Jurkat, Clone E6-1 (cell line): ENCODE measurements around the gene FAM227B. TPM values are rescaled to one million over a fixed set of nuclear protein-coding genes. Genes with fewer than 3 reads are reported as not detected.
A peak's percentile ranks its signal among the peaks of the same experiment; 100 is the strongest.
"Not testable (repeated sequence)": the region's sequence is repeated elsewhere in the genome, so short reads cannot be mapped to it uniquely, and the experiment has no call there.

Source experiments
- DNase-seq: peaks from one replicate; pipeline ENCODE4 v3.0.0-alpha.2; 2011; ENCODE audit warnings: low read depth, low spot score
- H3K4me3 ChIP-seq: 2 replicates; pipeline ENCODE4 v1.5.1; 2011; ENCODE audit warnings: mild to moderate bottlenecking, low read length, control low read depth, moderate library complexity
- polyA plus RNA-seq: library from polyadenylated mRNA; unstranded; fragments of >200 nt; gene quantifications from one replicate; pipeline ENCODE4 v1.2.1, GENCODE V29; 2012; ENCODE audit warnings: missing spikeins; ENCODE audit not compliant: insufficient read length, insufficient read depth

Gene FAM227B, protein sequence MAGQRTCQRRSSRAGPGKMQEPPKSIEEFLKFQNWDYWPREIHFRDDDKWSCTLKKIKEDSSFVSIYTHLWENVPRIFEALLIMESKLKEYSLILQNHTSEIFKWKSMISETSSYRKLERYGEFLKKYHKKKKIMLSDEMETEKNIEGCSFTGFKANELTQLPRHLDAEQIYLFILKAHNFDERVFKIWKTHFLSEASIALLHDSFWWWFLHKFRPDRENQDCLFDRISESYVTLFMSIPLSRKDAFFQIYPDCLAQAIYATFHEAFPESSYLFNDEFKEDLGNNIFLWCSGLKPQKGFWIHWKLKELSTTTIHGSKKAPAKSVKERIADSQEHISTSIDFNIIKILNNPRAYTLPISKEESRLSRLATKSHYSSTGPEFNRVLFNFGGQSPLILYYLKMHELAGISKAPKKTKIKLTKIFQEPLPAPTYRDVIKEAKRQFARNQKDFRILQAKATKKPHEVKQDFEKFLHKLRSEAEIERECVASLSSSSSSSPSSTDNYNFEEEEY
- 10.6 TPM for polyA plus RNA-seq

DNA sequence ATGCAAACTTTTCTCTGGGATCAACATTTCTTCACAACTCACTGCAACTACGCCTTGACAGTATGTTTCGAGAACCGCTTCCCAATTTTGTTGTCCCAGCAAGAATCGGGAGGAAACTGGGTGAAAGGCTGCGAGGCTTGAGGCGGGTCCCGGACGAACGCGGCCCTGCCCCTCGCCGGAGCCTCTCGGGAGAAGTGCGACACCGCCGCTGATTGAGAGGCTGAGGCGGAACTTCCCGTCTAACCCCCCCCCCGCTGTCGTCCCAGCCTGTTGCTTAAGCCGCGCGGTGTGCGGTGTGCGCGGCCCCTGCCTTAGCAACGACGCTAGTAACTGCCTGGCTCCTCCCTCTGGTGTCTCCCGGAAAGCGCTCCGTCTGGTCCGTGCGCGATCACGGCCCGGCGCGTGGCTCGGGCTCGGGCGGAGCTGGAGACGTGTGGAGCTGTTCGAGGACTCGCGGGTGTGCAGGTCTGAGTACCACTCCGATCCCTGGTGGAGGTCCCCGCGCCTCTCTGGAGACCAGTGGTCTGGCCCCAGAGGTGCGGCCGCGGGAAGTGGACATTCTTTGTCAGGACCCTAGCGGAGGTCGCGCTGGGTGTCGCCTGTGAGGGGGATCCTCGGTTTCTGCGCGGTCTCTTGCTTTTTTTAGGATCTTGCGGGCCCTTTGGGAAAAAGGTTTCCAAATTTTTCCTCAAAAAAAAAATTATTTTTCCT, at the start of gene FAM227B, which contains the start of gene DTWD1:
TSS of gene FAM227B (minus strand) at position 161 of the 711 bp plus-strand sequence. CDS start 5,647 bp downstream, outside the sequence.
TSS of gene DTWD1 (plus strand) at position 391 of the 711 bp plus-strand sequence. CDS start 4,120 bp downstream, outside the sequence.
- H3K4me3 ChIP-seq = peak within 1 kb of the TSS; percentile 81
- peak; percentile 97 for DNase-seq

DNA sequence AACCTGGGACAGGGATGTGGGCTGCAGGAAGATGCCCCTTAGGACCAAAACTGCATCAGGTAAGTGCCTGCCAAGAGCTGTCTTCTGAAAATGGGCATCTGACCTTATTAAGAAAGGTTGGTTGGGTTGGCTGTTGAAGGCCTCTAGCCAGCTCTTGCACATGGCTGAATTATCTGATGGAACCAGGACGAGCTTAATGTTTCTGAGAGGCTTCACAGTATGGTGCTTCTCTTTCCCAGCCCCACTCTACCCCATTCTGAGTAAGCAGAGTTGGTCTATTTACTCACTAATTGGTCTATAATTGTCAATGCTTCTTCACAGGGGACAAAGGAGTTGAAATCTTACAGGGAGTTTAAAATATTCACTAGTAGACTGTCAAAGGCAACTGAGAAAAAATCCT, 48.7 kb upstream of the FAM227B start:
- no peak overlapping the region for H3K4me3 ChIP-seq
- no peak for DNase-seq

DNA sequence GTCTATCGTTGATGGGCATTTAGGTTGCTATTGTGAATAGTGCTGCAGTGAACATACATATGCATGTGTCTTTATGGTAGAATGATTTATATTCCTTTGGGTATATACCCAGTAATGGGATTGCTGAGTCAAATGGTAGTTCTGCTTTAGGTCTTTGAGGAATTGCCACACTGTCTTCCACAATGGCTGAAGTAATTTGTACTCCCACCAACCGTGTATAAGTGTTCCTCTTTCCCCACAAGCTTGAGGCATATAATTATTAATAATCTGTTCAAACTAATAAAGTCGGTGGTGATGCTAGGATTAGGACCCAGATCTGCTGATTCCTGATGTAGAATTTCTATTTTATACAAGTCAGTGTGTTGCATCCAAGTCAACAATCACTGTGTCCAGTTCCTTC, 45.9 kb upstream of the FAM227B start:
- not testable (repeated sequence) for DNase-seq, H3K4me3 ChIP-seq

DNA sequence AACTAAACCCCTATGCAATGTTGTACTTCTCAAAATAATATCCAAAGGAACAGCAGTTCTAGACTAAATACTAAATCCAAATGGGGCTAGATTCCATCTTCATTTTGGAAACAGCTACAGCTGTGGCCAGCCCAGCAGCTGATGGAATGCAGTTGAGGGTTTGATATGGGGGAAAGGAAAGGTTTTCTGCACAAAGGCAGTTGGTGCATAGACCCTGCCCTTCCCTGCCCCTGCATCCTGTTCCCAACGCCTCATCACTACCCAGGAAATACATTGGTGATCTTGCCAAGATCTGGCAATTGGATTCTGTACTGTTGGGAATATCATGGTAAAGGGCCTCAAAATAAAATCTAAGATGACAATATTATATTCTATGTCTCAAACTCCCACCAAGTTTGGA, 44.1 kb upstream of the FAM227B start:
- no peak overlapping the region for H3K4me3 ChIP-seq
- no peak for DNase-seq

DNA sequence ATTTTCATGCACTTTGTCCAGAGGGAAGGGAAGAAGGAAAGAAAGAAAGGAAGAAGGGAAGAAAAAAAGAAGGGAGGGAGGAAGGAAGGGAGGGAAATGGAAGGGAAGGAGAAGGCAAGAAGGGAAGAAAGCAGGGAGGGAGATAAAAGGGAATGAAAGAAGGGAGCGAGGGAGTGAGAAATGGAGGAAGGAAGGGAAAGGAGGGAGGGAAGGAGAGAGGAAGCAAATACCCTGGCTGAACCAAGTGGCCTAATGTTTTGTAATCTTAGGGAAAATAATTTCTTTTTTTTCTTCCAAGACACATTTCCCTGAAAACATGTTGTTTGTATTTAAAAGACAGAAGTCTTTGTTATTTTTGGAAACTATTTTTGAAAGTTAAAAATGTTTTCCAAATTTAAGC, 36.1 kb upstream of the FAM227B start:
- H3K4me3 ChIP-seq = no peak overlapping the region
- DNase-seq = no peak

DNA sequence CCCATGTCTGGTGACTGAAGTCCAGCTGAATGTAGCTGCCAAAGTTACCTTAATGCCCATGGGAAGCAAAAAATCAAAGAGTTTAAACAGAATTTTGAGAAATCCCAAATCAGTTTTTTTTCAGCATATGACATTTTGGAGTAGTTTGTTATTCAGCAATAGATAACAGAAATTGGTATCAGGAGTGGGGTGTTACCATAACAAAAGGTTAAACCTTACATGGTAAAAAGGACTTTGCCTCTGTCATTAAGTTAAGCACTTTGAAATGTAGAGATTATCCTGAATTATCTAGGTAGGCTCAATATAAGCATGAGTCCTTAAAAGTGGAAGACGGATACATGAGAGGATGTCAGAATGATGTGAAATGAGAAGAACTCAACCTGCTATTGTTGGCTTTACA, 32.3 kb upstream of the FAM227B start:
- DNase-seq = no peak
- H3K4me3 ChIP-seq = no peak overlapping the region

DNA sequence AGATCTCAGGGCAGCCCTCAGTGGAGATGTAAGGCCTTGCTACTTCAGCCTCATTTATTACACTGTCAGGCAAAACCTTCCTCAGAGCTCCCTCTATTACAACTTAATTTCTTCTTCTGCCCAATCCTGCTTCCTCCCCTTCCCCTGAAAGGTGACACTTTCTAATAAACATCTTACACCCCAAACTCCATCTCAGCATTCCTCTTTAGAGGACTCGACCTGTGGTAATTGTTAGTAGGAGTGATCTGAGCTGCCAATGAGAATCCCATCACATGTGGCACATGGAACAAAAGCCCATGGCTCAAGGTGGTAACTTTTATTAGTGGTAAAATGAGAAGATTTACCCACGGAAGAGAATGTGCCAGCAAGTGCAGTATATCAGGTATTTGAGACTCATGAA, 30.1 kb upstream of the FAM227B start:
- DNase-seq = no peak
- H3K4me3 ChIP-seq = no peak overlapping the region

DNA sequence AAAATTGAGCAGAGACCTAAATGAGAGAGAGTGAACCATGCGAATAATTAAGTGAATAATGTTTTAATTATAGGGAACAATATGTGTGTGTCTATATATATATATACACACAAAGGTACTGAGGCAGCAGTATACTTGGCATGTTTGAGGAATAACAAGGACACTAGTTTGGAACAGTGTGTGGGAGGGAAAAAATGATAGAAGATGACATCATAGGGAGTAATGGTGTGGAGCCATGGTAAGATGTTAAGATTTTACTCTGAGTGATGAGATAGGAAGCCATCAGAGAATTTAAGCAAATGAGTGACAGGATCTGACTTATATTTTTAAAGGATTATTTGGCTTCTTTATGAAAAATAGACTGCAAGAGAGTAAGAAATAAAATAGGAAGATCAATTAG, 29.4 kb upstream of the FAM227B start:
- no peak overlapping the region for H3K4me3 ChIP-seq
- DNase-seq = no peak

DNA sequence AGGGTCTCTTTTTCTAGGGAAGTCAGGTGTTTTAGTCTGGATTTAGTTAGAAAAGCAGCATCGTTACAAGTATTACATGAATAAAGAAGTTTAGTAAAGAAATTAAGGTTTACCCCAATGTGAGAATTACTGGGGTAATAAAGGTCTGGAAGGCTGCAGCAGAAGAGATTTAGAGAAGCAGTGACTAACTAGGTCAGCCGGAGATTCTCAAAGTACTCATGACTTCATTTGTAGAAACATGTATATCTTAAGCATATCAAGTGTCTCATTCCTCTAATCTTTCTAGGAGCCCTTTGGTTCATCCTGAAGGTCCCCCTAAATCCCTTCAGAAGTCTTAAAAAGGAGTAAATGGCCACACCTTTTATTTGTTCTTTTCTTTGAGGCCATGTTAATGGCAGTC, 26.3 kb upstream of the FAM227B start:
- no peak overlapping the region for H3K4me3 ChIP-seq
- DNase-seq = no peak

DNA sequence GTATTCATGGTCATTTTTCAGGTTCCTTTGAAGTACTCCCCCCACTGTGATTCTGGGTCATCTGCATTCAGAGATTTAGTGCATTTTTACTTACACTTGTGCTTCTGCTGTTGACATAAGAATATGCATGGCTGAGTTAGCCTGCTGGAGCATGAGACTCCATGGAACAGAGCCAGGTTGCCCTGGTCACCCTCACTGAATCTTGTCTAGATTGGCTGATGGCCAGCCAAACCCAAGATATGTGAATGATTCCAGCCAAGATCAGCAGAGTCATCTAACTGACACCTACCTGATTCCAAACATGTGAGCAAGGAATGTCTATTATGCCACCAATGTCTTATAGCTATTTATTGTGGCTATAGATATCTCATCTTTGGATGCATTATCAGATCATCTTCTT, 25.3 kb upstream of the FAM227B start:
- no peak overlapping the region for H3K4me3 ChIP-seq
- DNase-seq = no peak

DNA sequence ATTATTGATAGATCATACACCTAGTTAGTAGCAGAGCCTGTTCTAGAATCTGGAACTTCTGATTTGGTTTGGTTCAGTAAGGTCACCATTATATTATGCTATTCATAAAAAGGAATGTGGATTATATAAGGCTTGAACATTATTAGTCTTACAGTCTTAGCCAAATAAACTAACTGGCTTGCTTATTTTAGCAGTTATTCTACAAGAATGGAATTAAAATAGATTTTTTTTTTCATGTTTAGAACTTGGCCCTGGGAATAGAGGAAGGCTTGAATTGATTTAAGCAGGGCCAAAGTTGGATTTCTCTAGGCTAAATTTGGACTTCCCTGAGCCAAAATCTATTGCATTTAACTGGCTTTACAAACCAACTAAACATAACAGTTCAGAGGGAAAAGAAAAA, 24.7 kb upstream of the FAM227B start:
- DNase-seq = no peak
- H3K4me3 ChIP-seq = no peak overlapping the region

DNA sequence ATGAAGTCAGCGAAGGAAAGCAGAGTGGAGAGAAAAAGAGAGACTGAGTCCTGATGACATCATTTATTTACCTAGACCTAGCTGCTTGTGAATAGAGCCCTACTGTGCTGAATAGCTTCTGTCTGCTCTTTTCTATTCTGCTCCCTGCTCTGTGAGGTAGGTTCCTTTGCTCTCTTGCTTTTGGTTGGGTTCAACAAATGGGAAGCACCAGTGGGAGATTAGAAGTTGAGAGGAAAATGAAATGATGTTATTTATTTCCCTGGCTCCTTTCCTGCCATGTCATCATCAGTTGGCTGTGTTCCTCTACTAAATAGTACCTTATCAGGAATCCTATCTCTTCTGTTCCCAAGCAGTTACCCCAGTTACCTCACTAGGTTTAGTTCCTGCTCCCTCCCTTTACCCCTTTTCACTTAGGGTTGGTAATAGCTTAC, 23.8 kb upstream of the FAM227B start:
- DNase-seq = no peak
- no peak overlapping the region for H3K4me3 ChIP-seq

DNA sequence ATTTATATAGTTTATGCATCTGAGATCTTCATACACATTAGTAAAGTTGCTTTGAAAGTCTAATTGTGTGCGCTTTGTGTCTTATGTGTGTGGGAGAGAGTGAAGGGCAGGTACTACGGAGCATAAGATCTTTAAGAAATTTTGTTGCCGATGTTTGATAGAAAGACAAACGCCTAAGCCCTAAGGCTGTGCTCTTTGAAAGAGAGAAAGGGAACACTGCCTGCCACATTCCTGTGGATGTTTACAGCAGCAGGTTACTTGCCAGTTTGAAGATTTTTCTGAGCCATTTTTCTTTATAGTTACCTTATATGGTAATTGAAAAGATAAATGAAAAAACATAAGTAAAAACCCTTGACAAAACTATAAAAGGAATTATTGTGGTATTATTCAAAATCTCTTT, 17.2 kb upstream of the FAM227B start:
- H3K4me3 ChIP-seq = no peak overlapping the region
- DNase-seq = no peak

DNA sequence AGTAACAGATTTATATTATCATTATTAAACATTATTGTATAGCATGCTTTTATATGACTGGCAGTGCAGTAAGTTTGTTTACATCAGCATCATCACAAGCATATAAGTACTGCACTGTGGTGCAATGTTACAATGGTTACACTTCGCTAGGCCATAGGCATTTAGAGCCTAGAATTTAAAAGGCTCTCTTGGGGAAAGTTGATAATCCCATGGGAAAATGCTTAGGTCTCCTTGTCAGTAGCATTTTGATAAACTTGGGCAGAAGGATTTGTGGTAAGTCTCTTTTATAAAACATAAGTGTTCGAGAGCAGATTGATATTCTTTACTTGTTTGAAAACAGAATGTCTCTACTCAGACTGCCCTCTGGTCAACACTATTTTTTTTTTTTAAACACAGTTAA, 7.8 kb upstream of the FAM227B start:
- no peak for DNase-seq
- H3K4me3 ChIP-seq = no peak overlapping the region

DNA sequence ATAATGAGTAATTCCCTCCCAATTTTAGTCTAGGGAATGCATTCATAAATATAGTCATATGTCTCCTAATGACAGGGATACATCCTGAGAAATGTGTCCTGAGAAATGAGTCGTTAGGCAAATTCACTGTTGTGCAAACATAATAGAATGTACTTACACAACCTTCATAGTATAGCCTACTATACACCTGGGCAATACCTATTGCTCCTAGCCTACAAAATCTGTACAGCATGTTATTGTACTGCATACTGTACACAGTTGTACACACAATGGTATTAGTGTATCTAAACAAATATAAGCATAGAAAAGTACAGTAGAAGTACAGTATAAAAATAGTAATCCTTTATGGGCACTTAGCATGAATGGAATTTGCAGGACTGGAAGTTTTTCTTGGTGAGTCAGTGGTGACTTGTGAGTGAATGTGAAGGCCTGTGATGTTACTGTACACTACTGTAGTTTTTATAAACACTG, 6.8 kb upstream of the FAM227B start:
- H3K4me3 ChIP-seq = no peak overlapping the region
- DNase-seq = no peak

DNA sequence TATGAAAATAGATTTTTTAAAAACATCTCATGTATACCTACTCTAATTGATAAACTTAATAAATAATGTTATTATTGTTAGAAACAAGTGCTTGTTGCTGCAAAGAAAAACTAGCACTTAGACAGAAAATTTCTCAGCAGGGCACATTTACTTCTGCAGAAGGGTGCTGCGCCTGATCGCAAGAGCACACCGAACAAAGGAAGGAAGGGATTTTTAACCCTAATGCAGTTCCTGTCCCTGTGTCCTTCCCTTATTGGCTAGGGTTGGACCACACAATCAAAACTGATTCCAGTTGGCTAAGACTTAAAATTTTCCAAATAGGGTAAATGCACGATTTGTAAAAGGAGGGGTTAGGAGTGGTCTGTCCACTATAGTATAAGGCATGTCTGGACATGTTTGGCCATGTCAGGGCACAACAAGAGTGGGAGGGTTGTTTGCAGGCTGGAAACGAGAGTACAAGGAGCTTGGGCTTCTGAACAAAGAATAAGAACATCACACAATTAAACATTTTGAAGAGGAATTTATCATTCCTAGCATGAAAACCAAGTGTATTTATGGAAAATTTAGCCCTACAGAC, 4.9 kb upstream of the FAM227B start:
- no peak overlapping the region for H3K4me3 ChIP-seq
- DNase-seq = no peak

DNA sequence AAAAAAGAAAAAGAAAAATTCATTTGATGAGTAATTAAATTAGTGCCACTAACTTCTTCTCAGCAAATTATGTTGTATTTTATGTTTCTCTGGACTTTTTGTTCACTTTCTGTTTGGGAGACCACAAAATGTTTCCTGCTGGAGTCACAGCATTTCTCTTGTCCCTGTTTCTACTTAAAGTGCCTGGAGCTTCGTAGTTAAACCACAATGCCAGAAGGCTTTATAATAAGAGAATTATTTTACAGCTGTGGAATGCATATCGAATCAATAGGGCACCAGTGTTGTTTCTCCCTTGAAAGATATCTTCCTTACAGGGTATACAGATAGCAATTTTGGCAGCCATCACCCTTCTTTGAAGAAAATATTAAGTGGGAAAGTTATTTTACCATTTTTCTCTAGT, 3.4 kb upstream of the FAM227B start:
- no peak for DNase-seq
- no peak overlapping the region for H3K4me3 ChIP-seq

DNA sequence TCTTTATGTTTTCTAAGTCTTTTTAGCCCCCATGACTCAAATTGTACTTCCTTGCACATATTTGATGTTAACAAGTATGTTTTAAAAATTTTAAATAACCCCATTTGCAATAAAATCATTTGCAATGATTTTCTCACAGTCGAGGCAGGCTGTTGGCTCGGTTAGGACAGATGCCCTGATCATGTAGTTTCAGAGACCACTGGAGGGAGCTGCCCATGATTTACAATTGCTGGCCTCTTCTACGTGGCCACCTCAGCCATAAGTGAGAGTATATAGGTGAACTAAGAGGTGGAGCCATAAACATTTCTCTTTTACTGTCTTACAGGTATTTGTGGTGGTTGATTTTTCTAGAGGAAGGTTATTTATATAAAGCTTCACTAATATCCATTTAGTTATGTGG, 1.9 kb upstream of the FAM227B start:
- no peak overlapping the region for H3K4me3 ChIP-seq
- no peak for DNase-seq

DNA sequence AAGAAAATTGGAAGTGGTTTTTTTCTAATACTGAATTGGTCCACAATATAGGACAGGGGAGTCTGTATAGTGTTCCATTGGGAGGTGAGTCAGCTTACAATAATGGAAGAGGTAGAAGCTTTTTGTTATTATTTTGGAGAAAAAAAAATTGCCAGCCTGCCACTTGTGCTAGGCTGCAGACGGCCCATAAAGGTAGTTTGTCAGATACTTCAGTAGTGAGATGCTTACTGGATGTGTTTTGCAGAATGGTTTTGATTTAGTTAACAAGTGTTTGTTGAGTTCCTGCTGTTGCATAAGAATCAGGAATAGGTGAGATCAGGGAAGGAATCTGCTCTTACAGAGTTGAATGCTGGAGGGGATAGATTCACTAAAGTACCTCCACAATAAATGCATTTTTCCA, 1.3 kb upstream of the FAM227B start:
- H3K4me3 ChIP-seq = peak overlapping the region; percentile 81
- DNase-seq = no peak

DNA sequence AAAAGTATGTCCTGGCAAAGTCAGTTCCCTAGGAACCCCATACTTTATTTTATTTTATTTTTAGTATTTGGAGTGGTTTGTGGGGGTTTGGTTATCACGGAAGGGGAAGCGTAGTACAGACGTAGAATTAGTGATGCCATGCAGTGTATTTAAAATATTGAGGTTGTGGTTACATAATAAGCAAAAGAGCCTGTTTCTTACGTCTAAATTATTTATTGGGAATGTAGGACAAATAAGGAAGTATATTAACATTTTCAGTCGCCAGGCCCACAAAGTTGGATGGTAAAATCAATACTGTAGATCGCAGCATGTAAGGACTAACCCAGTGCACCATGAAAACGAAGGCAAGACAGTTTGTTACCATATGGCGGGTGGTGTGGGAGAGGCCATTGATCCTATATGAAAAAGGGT, 788 bp upstream of the FAM227B start:
- no peak for DNase-seq
- peak overlapping the region; percentile 81 for H3K4me3 ChIP-seq
